IPS-18a (cell line): Measurements from ENCODE around the gene NTSR1.

Source experiments
- H3K27ac ChIP-seq: one replicate; pipeline ENCODE4 v1.5.1; 2013; ENCODE audit warnings: low read length
- H3K27me3 ChIP-seq: one replicate; pipeline ENCODE4 v1.6.1; 2013; ENCODE audit warnings: mild to moderate bottlenecking, low read length; ENCODE audit not compliant: control insufficient read depth, insufficient read depth
- H3K36me3 ChIP-seq: one replicate; pipeline ENCODE4 v1.6.1; 2013; ENCODE audit warnings: low read depth, low read length; ENCODE audit not compliant: control insufficient read depth
- H3K4me1 ChIP-seq: one replicate; pipeline ENCODE4 v1.6.1; 2013; ENCODE audit warnings: low read depth, low read length; ENCODE audit not compliant: control insufficient read depth
- H3K4me3 ChIP-seq: one replicate; pipeline ENCODE4 v1.5.1; 2013; ENCODE audit warnings: low read length
- H3K9ac ChIP-seq: one replicate; pipeline ENCODE4 v1.6.1; 2013; ENCODE audit warnings: mild to moderate bottlenecking, low read length, moderate library complexity
- H3K9me3 ChIP-seq: one replicate; pipeline ENCODE4 v1.6.1; 2013; ENCODE audit warnings: low read depth, low read length; ENCODE audit not compliant: control insufficient read depth

The NTSR1 gene

DNA sequence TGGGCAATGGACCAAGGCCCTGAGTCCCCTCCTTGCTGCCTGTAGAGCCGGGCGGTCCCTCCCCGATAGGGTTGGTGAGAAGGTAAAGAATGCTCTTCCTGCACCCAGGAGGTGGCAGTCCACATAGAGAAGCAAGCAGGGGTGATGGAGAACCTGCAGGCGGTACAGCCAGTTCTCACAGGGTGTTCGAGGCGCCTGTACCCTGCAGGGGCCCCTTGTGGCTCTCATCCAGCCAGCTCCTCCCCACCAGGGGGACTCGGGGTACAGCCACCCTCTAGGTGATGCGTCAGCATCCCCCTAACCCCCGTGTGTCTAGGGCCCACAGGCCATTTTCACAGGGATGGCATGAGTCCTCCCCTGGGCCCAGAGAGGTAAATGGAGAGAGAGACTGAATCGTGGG lies 103.1 kb downstream of the NTSR1 start:
- no peak overlapping the region for H3K9ac ChIP-seq
- peaks cover 12% of the 10 kb centered on the region for H3K27me3 ChIP-seq
- peaks cover 15% of the 10 kb centered on the region for H3K36me3 ChIP-seq
- no peak overlapping the region for H3K4me3 ChIP-seq
- H3K9me3 ChIP-seq = no peaks in the 10 kb centered on the region
- peaks cover 11% of the 10 kb centered on the region for H3K4me1 ChIP-seq
- no peak overlapping the region for H3K27ac ChIP-seq
